HG02981 (cell line): ENCODE results near the gene PPP1R37.
"Not testable (repeated sequence)": the region's sequence is repeated elsewhere in the genome, so short reads cannot be mapped to it uniquely, and the experiment has no call there.

Source experiments
- ATAC-seq: cut with Tn5 transposase; IDR thresholded peaks from one replicate; pipeline ENCODE4 v1.9.1; 2021; ENCODE audit warnings: mild to moderate bottlenecking, moderate library complexity; ENCODE audit not compliant: unreplicated experiment

PPP1R37 gene

DNA sequence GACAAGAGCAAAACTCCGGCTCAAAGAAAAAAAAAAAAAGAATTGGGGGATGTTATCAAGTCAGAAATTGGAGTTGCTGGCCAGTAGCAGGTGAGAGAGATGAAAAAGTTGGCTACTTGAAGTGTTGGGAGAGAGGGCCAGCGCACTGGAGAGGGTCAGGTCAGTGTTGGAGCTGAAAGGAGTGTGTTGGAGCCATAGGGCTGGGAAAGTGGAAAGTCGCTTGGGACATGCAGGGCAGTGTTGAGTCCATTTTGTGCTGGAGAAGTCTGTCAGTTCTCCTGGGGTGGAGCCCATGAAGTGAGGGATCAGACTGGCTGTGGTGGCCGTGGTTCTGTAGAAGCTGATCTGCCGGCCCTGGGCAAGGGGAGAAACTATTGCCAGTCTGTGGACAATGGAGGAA, 1.7 kb downstream of the PPP1R37 start:
- no peak for ATAC-seq

DNA sequence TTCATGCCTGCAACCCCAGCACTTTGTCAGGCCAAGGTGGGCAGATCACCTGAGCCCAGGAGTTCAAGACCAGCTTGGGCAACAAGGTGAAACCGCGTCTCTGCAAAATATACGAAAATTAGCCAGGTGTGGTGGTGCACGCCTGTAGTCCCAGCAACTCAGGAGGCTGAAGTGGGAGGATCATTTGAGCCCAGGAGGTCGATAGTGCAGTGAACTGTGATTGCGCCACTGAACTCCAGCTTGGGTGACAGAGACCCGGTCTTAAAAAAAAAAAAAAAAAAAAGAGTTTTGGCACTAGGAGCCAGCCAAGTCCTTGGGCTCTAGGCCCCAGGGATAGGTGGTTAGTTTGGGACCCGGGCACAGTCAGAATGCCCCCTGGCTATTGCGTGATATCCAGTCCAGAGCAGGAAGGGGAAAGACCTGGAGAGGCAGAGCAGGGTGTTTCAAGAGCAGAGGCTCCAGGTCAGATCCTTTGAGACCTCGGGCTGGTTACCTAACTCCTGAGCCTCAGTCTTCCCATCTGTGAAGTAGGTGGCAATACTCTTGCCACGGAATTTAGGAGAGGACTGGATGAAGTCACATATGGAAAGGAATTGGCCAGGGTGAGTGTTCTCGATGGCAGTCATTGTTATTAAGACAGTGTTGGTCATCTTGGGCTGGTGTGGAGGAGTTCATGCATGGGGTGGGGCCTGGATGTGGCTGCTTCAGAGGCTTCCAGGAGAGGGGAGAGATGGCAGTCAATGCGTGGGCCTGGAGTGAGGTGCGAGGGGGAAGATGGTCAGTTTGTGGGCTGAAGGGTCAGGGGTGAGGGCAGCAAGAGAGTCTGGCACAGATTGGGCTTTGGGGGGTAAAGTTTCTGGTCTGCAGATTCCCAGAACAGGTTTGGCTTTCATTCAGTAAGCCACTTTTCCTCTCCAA, 2.8 kb downstream of the PPP1R37 start:
- ATAC-seq, result no peak

DNA sequence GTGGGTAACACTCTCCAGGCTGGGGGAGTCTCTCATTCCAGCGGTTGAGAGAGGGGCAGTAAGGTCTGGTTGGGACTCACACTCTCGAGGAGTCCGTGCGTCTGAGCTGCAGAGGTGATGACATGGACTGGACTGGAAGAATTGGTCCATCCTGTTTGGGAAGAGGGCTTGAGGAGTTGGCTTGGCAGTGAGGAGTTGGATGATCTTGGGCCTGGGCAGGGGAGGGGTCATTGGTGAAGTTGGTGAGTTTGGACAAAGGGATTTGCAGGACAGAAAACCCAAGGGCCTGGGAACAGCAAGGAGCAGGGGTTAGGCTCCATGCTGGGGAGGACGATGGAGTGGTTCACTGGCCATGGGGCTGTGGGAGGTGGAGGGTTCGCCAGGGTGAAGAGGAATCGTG, 3.7 kb downstream of the PPP1R37 start:
- no peak for ATAC-seq

DNA sequence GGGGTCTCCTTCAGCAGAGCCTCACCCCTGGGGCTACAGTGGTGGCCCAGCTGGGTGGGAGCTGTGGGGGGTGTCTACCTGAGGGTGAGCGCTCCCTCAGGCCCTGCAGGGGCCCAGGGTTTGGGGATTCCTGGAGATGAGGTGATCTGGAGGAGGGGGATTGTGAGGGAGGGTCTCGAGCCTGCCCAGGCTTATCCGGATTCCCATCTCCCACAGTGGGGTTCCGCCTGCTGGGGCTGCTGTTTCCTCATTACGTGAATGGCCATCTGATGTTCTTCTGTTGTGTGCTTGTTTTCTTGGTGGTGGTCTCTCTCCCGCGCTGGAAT, 4.4 kb downstream of the PPP1R37 start:
- ATAC-seq, result no peak

DNA sequence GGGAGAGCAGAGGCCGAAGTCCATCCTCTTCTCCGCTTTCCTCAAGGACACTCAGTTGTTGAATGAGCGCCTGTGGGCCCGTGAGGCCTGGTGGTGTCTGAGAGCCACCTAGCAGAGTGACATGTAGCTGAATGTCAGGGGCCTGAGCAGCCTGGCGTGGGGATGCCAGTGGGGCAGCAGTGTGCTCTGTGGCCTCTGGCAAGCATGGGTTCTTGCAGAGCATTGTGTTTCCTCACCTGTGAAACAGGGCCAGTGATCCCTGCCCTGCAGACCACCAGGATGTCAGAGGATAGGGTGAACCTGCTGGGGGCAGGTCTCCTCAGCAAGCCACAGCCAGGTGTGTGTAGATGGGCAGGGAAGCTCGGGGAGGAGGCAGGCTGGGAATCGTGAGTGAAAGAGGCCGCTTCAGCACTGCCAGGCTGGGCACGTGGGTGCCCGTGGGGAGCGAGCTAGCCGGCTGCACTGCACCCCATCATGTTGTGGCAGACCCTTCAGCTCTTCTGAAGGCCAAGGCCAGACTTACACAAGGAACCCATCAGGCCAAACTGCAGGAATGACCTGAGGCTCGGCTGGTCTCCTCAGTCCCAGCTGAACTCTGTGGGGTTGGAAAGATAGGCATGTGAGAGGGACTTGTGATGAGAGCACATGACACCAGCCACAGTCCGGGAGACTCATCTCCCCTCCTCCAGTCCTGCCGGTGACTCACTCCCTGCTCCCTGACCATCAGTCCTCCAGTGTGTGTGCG, 5.0 kb downstream of the PPP1R37 start:
- no peak for ATAC-seq

DNA sequence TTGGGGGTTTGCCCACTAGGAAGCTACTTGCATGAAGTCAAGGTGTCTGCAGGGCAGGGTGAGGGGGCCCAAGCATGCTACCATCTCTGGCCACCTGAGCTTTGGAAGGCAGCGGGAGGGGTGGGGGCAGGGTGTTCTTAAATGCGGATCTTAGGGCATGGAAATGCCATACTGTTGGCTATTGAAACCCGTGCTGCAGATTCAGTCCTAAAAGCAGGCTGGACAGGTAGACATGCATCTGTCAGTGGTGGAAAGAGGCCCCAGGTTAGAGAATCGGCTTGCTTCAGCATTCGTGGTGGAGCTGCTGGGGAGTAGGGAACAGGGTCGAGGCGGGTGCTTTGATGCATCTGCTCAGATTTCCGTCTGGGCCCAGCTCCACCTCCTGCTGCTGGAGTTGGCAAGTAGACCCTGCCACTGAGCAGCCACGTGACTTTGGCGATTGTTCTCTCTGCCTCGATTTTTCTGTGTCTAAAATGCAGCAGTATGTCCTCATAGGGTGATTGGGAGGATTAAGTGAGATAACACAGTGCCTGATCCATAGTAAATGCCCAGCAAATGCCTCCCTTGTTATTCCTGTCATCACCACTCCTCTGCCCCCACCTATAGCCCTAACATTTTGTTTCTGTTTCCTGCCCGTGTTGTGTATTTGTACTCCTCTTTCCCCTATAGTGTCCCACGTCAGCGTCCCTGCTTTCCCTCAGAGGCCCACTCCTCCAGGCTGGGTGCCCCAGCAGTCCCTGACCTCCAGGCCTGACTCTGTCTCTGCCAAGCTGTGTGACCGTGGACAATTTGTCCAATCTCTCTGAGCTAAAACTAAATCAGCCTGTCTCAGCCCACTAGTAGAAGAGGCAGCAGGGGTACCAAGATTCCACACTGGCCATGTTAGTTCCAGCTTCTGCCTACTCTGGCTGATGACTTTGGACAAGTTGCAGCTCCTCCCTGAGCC, 5.8 kb downstream of the PPP1R37 start:
- no peak for ATAC-seq

DNA sequence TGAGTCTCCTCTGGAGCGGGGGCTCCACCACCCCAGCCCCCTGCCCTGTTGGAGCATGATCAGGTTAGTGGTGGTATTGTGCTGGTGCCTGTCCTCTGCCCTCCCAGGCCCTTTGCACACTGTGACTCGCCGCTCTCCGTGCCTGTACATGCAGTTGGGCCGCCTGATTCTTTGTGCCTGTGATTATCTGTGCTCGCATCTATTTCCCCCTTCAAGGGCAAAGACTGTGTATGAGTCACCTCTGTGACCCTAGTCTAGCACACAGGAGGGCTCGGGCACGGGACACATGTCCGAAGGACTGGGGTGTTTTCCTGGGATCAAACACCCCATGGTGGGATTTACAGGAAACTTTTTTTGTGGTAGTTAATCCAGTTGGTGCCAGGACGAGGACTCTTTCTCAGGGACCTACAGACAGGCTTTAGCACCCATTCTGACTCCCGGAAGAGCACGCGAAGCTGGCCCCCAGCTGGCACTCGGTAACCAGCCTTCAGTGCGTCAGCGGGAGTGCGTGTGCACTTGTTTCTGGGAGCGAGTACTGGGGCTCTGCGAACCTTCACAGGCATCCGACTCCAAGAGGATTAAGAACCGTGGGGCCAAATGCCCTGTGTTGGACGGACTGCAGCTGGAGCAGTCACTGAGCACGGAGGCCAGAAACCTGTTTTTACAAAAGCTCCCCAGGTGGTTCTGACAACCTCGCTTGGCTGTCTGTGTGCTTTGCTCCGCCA, 6.7 kb downstream of the PPP1R37 start:
- ATAC-seq, result no peak

DNA sequence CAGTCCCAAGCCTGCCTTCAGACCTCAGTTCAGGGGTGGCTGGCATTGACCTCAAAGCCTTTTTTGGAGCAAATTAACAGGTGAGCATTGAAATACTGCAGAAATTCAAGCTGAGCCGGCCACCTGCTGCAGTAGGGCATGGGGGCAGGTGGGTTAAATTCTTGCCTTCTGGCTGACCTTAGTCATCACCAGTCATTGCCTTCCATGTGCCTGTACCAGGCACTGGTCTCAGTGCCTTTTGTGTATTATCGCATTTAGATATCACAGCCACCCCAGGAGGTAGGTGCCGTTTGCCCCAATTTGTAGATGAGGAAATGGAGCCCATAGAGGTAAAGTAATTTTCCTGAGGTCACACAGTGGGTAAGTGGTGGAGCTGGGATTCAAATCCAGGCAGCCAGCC, 7.2 kb downstream of the PPP1R37 start:
- no peak for ATAC-seq

DNA sequence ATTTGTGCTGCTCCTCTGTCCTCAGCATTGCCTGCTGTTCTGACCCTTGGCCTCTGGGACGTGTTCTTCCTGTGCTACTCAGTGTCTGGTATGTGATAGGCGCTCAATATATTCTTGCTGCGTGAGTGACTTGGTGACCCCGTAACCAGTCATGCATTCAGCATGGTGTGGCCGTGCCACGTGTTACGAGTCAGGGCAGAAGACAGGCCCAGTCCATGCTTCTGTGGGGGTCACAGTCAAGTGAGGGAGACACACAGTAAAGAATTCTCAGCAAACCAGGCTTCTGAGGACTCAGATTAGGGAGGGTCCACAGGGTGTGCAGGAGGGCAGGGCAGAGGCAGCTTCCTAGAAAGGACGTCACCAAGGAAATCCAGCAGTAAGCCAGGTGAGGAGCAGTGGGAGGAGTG, 7.9 kb downstream of the PPP1R37 start:
- no peak for ATAC-seq

DNA sequence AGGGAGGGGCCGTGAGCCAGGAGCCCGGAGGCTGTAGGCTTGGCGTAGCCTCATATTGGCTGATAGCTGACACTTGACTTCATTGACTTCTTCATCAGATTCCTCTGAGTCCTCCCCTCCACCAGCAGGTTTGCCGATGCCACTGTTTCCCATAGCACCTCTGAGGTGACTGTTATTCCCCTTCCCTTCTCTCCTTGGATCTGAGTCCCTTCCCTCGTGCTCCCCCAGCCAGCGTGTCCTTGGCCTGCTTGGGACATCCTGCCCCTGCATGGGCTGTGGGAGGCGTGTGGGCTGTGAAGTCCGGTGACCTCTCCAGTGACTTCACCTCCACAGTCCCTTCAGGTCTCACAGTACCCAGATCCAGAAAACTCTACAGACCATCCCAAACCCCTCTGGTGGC, 8.8 kb downstream of the PPP1R37 start:
- ATAC-seq, result no peak

DNA sequence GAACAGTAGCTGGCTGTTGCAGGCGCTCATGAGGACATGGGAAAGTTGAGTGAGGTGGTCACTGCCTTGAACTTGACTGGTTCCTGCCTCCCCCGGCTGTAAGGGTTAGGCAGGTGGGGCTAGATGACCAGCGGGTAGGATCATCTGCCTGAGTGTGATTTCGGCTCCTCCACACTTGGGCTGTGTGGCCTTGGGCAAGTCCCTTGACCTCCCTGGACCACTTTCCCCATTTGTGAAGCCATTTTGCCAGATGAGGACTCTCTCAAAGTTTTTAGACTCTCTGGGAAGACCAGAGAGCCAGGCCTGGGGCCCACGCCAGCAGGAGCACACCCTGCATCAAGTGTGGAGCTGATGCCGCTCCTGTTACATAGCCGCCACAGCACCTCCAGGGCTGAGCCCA, 9.5 kb downstream of the PPP1R37 start:
- no peak for ATAC-seq

DNA sequence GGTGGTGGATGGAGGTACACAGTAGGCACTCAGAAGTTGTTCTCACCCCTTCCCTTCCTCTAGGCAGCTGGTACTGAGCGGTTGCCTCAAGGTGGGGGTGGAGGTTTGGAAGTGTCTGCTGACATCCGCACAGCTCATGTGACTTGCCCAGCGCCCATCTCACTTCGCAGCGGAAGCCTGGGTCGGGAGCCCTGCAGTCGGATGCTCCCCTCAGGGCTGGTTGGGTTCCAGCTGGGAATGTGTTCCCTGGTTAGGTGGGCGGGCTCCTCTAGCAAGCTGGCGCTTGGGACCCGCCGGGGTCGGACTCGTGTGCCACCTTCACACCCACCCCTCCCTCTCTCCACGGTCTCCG, 10.2 kb downstream of the PPP1R37 start:
- ATAC-seq, result no peak

DNA sequence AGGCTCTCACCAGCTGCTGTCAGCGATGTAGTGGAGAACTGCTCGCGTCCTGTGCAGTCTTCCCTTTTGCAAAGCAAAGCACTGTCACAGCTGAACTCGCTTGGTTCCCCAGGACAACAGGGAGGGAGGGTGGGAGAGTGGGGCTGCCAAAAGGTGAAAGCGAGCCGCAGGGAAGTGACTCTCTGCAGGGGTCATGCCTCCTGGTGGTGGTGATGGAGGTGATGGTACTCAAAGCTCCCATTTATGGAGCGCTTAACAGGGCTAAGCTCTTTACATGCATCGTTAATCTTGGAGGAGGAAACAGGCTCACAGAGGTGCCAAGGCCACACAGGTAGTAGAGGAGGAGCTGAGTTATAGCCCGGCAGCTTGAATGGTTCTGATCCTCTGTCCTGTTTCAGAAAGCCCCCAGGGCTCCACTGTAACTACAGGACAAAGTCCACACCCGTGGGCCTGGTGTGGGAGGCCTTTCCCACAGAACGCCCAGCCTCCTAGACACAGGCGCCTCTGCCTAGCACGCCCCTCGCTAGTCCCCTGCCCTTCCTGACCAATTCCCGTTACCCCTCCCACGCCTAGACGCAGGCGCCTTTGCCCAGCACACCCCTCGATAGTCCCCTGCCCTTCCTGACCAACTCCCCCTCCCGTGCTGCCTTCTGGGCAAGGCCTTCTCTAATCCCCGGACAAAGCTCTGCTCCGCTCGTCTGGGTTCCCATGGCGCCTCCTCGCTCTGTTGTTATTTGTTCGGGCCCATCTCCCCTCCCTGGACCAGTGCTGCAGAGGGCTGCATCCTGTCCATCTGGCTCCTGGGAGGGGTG, 10.7 kb downstream of the PPP1R37 start:
- ATAC-seq, result no peak

DNA sequence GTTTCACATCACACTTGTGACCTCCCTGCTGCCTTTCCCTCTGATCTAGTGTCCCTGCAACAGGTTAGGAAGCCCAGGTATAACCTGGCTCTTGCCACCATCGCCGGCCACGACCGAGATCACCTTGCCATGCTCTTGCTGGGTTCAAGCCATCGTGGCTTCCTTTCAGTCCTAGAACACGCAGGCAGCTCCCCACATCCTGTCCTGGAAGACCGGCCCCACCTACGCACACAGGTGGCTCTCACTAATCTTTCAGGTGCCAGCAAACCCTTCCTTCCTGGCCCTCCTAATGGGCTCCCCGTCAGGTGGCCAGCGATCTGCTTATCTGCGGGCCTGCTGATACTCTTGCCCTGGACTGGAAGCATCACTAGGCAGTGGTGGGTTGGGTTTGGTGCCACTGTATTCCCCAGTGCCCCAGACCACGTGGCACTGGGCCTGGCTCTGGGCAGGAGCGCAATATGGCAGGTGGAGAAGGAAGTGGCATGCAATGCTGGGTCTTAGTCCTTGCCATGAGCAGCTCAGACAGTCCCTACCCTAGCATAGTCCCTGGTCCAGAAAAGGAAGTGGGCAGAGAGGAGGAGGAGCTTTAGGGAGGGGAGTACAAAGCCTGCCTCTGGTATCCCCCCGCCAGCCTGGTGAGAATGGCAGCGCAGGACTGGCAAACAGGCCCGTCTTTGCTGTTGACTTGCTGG, 11.8 kb downstream of the PPP1R37 start:
- ATAC-seq, result no peak

DNA sequence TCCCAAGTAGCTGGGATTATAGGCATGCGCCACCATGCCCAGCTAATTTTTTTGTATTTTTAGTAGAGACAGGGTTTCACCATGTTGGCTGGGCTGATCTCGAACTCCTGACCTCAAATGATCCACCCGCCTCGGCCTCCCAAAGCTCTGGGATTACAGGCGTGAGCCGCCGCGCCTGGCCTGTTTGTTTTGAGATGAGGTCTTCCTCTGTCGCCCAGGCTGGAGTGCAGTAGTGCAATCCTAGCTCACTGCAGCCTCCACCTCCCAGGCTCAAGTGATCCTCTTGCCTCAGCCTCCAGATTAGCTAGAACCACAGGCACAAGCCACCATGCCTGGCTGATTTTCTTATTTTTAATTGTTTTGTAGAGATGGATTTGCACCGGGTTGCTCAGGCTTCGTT, 13.4 kb downstream of the PPP1R37 start:
- ATAC-seq, result not testable (repeated sequence)

DNA sequence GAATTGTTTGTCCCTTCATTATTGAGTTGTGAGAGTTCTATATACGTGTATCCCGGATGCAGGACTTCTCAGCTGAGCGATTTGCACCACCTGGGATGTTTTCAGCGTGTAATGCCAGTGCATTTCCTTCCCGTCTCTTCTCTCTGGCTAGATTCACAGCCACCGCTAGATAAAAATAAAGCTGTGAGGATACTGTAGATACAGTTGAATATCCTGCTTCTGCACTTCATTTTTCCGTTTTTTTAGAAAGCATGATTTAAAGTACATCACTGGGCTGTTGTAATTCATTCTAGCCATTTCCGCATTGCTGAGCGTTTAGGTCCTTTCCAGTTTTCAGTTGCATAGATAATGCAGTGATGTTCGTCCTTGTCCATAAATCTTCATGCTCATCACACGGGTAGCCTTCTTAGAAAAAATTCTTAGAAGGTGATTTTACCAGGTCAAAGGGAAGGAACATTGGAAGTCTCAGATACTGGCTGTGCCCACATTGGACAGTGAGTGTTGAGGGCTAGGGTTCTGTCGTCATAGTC, 14.7 kb downstream of the PPP1R37 start:
- ATAC-seq, result no peak

DNA sequence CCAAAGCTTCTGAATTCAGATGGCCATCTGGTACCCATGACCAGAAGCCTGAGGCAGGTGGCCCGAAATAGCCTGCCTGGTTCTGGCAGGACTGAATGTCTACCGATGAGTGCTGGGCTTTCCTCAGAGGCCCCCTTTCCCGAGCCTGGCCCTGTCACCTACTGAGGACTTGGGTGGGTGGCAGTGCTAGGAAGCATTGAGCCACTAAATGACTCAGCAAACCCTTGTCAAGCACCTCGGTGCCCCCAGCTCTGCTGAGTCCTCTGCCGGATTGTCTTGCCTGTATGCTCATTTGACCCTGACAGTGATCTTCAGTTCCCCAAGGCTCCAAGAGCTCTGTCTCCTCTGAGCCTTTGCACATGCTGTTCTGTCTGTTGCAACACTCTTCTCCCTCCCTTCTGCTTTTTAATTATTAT, 17.9 kb downstream of the PPP1R37 start:
- no peak for ATAC-seq

DNA sequence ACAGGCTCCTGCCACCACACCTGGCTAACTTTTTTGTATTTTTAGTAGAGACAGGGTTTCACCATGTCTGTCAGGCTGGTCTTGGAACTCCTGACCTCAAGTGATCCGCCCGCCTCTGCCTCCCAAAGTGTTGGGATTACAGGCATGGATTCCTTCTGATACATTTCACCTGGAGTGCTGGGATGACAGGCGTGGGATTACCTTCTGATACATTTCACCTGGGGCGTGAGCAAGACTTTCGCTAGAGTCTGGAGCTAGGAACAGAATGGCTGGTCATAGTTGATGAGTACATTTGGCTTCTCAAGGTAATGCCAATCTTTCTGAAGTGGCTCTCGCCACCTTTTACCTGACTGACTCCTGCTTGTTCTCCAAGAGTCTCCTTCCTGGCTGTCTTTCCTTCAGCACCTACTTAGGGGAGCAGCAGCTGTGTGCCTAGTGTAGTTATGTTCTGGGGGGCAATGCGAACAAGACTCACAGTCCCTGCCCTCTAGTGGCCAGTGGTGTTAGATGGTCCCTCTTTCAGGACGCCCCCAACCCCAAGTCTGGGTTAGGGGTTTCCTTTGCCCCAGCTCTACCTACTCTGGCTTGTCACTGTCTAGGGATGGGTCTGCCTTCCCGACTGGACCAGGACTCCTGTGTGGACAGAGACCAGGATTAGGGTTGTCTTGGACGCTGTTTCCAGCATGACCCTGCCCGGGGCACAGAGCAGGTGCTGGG, 19.3 kb downstream of the PPP1R37 start:
- ATAC-seq, result no peak
